Fibroblast of lung (primary cell): ENCODE measurements around the gene FHIT. TPM values are rescaled to one million over a fixed set of nuclear protein-coding genes. Genes with fewer than 3 reads are reported as not detected.

Experiments used
- DNase-seq, 2 donors: peaks; one replicate each; pipeline versions ENCODE4 v3.0.0 to v3.0.0-alpha.2; 2010; ENCODE audit warnings: low read depth in 2 of 2
- H2AFZ ChIP-seq: 2 replicates; pipeline ENCODE4 v1.5.1; 2012; ENCODE audit warnings: low read length, control low read depth, inconsistent platforms
- H3K27ac ChIP-seq: 2 replicates; pipeline ENCODE4 v1.5.1; 2011; ENCODE audit warnings: low read length, control low read depth; ENCODE audit not compliant: insufficient read depth
- H3K27me3 ChIP-seq: 2 replicates; pipeline ENCODE4 v1.5.1; 2011; ENCODE audit warnings: mild to moderate bottlenecking, low read length; ENCODE audit not compliant: control insufficient read depth, insufficient read depth
- H3K36me3 ChIP-seq: 2 replicates; pipeline ENCODE4 v1.5.1; 2011; ENCODE audit warnings: low read length; ENCODE audit not compliant: control insufficient read depth, insufficient read depth
- H3K4me1 ChIP-seq: 2 replicates; pipeline ENCODE4 v1.5.1; 2011; ENCODE audit warnings: low read length; ENCODE audit not compliant: control insufficient read depth, insufficient read depth; ENCODE audit errors: extremely low read depth
- H3K4me2 ChIP-seq: 2 replicates; pipeline ENCODE4 v1.5.1; 2011; ENCODE audit warnings: low read length, control low read depth; ENCODE audit not compliant: insufficient read depth; ENCODE audit errors: extremely low read depth
- H3K4me3 ChIP-seq, 4 experiments: fragments of 200-600 bp in 1 of 4; sonication (generic) in 1 of 4; replicated peaks in 1 of 4; 2 replicates each; pipeline ENCODE4 v1.5.1; 2011 to 2016; ENCODE audit warnings: low read length in 4 of 4, low read depth in 3 of 4, mild to moderate bottlenecking in 3 of 4, control low read depth in 2 of 4, inconsistent platforms in 1 of 4, mixed read lengths in 1 of 4; ENCODE audit not compliant: insufficient read depth in 1 of 4; ENCODE audit errors: control extremely low read depth in 1 of 4
- H3K79me2 ChIP-seq: 2 replicates; pipeline ENCODE4 v1.5.1; 2012; ENCODE audit warnings: mild to moderate bottlenecking, low read length, inconsistent platforms; ENCODE audit not compliant: control insufficient read depth, insufficient read depth
- H3K9ac ChIP-seq: 2 replicates; pipeline ENCODE4 v1.5.1; 2011; ENCODE audit warnings: mild to moderate bottlenecking, low read length, control low read depth; ENCODE audit not compliant: insufficient read depth
- H3K9me3 ChIP-seq: 2 replicates; pipeline ENCODE4 v1.5.1; 2012; ENCODE audit warnings: low read depth, low read length; ENCODE audit not compliant: control insufficient read depth, insufficient read depth
- H4K20me1 ChIP-seq: 2 replicates; pipeline ENCODE4 v1.5.1; 2011; ENCODE audit warnings: low read length; ENCODE audit not compliant: control insufficient read depth, insufficient read depth; ENCODE audit errors: extremely low read depth
- EZH2 ChIP-seq: IDR thresholded peaks from 2 replicates; pipeline ENCODE4 v1.5.1; 2012; ENCODE audit warnings: low read length, control low read depth, mild to moderate bottlenecking; ENCODE audit errors: missing control alignments
- polyA plus RNA-seq, 2 donors: library from polyadenylated mRNA; depleted of rRNA in 1 of 2; stranded (reverse) in 1 of 2; unstranded in 1 of 2; fragments of >200 nt; gene quantifications; 2 replicates each; pipeline ENCODE4 v1.2.1, GENCODE V29; 2011 to 2012; ENCODE audit warnings: missing spikeins in 1 of 2
- total RNA-seq: library from RNA; depleted of rRNA; stranded (reverse); fragments of >200 nt; gene quantifications from 2 replicates; pipeline ENCODE4 v1.2.1, GENCODE V29; 2014
- TF ChIP-seq, protein P1 (sequence below), 2 donors: IDR thresholded peaks in 1 of 2; conservative IDR thresholded peaks in 1 of 2; 1 replicate in 1 of 2; 2 replicates in 1 of 2; pipeline ENCODE4 v1.5.1; 2011 to 2012; ENCODE audit warnings: low read length in 2 of 2, control low read depth in 1 of 2, inconsistent platforms in 1 of 2, low read depth in 1 of 2, mild to moderate bottlenecking in 1 of 2

Gene FHIT
- total and polyA plus RNA-seq, 2 donors (not counting 1 experiment from before 2014, with no cell fraction given), result 0.79 to 2.1 TPM

GRCh38 chr3:60759439-60759838 lies 491.8 kb downstream of the FHIT start:
- Histone ChIP-seq H3K4me1 (no peaks in the 10 kb centered on the region), H3K9ac (no peak overlapping the region), H4K20me1 (no peaks in the 10 kb centered on the region), H3K4me3 (no peak overlapping the region), H3K36me3 (no peaks in the 10 kb centered on the region), H3K4me2 (no peak overlapping the region), H3K79me2 (no peaks in the 10 kb centered on the region), H3K9me3 (no peaks in the 10 kb centered on the region), H3K27me3 (no peaks in the 10 kb centered on the region), H3K27ac (no peak overlapping the region), H2AFZ (no peak overlapping the region)
- no peak for DNase-seq
- no peak for TF ChIP-seq EZH2
- TF ChIP-seq, protein P1, sequence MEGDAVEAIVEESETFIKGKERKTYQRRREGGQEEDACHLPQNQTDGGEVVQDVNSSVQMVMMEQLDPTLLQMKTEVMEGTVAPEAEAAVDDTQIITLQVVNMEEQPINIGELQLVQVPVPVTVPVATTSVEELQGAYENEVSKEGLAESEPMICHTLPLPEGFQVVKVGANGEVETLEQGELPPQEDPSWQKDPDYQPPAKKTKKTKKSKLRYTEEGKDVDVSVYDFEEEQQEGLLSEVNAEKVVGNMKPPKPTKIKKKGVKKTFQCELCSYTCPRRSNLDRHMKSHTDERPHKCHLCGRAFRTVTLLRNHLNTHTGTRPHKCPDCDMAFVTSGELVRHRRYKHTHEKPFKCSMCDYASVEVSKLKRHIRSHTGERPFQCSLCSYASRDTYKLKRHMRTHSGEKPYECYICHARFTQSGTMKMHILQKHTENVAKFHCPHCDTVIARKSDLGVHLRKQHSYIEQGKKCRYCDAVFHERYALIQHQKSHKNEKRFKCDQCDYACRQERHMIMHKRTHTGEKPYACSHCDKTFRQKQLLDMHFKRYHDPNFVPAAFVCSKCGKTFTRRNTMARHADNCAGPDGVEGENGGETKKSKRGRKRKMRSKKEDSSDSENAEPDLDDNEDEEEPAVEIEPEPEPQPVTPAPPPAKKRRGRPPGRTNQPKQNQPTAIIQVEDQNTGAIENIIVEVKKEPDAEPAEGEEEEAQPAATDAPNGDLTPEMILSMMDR (conservative IDR thresholded peaks at IDR 0.05 in 1 of 2, IDR thresholded peaks at IDR 0.05 in 1 of 2; ENCODE audit: low read depth in 1 of 2, low read length in 2 of 2), result no peak

- no peak for DNase-seq
- H3K36me3 ChIP-seq, result no peaks in the 10 kb centered on the region
- H3K4me2 ChIP-seq, result no peak overlapping the region
- no peak for TF ChIP-seq EZH2
- TF ChIP-seq, protein P1 (conservative IDR thresholded peaks at IDR 0.05 in 1 of 2, IDR thresholded peaks at IDR 0.05 in 1 of 2; ENCODE audit: low read depth in 1 of 2, low read length in 2 of 2), result no peak
- no peaks in the 10 kb centered on the region for H3K9me3 ChIP-seq
- no peak overlapping the region for H3K27ac ChIP-seq
- H3K27me3 ChIP-seq, result no peaks in the 10 kb centered on the region
- no peaks in the 10 kb centered on the region for H3K79me2 ChIP-seq
- no peaks in the 10 kb centered on the region for H4K20me1 ChIP-seq
- H2AFZ ChIP-seq, result no peak overlapping the region
- H3K4me1 ChIP-seq, result no peaks in the 10 kb centered on the region
- H3K9ac ChIP-seq, result no peak overlapping the region
- H3K4me3 ChIP-seq, result no peak overlapping the region
Measured at GRCh38 chr3:60758831-60759230, 492.4 kb downstream of the FHIT start.

- no peaks in the 10 kb centered on the region for H3K27me3 ChIP-seq
- H3K27ac ChIP-seq, result no peak overlapping the region
- no peak overlapping the region for H3K4me2 ChIP-seq
- H2AFZ ChIP-seq, result no peak overlapping the region
- no peaks in the 10 kb centered on the region for H3K36me3 ChIP-seq
- no peaks in the 10 kb centered on the region for H4K20me1 ChIP-seq
- TF ChIP-seq EZH2, result no peak
- TF ChIP-seq, protein P1 (conservative IDR thresholded peaks at IDR 0.05 in 1 of 2, IDR thresholded peaks at IDR 0.05 in 1 of 2; ENCODE audit: low read depth in 1 of 2, low read length in 2 of 2), result no peak
- H3K79me2 ChIP-seq, result no peaks in the 10 kb centered on the region
- H3K4me1 ChIP-seq, result no peaks in the 10 kb centered on the region
- DNase-seq, result no peak
- H3K9ac ChIP-seq, result no peak overlapping the region
- no peaks in the 10 kb centered on the region for H3K9me3 ChIP-seq
- H3K4me3 ChIP-seq, result no peak overlapping the region
Measured at GRCh38 chr3:60758171-60758570, 493.1 kb downstream of the FHIT start.
